ENCODE results near the gene RARG. TPM values are rescaled to one million over a fixed set of nuclear protein-coding genes. Genes with fewer than 3 reads are reported as not detected.

The RARG gene
- total RNA-seq, 1 donor from 2014 or later = 5.5 TPM

GRCh38 chr12:53161119-53161911 is 70.7 kb downstream of the RARG start:
- Mint-ChIP-seq H3K27me3 (no peaks in the 10 kb centered on the region), H3K4me3 (no peak overlapping the region), H3K4me1 (peaks cover 5% of the 10 kb centered on the region), H3K27ac (no peak overlapping the region), H3K36me3 (ENCODE audit: low read depth) (no peaks in the 10 kb centered on the region), H3K9me3 (no peaks in the 10 kb centered on the region)
- no peak for TF ChIP-seq CTCF (IDR thresholded peaks at IDR 0.05)
- POLR2A ChIA-PET = interaction anchor here (1.2 to 2.6 kb wide), 3 partner anchors 19 to 160 kb away, joined by 3 to 16 read pairs (median 10); partner anchors contain the start of genes AAAS, CSAD and ZNF740
- CTCF ChIA-PET = interaction anchor here (1.4 to 4.9 kb wide), 9 partner anchors 19 to 131 kb away, joined by 4 to 65 read pairs (median 12); partner anchors contain the start of genes CSAD and ZNF740
- ATAC-seq (ENCODE audit: low read depth) (no peak), DNase-seq (no peak)
- intact Hi-C loops (cut with micrococcal nuclease) = no loop called here

- no peak overlapping the region for H3K4me3 Mint-ChIP-seq
- H3K27ac Mint-ChIP-seq = no peak overlapping the region
- TF ChIP-seq CTCF (IDR thresholded peaks at IDR 0.05) = no peak
- H3K27me3 Mint-ChIP-seq = no peaks in the 10 kb centered on the region
- ChIA-PET CTCF (interaction anchor here (0.7 to 4.9 kb wide), 16 partner anchors 20 to 139 kb away, joined by 3 to 65 read pairs (median 8); partner anchors contain the start of genes CSAD, MYG1, SOAT2 and ZNF740), POLR2A (interaction anchor here (1.2 to 2.6 kb wide), 3 partner anchors 20 to 161 kb away, joined by 3 to 16 read pairs (median 10); partner anchors contain the start of genes AAAS, CSAD and ZNF740)
- no peaks in the 10 kb centered on the region for H3K9me3 Mint-ChIP-seq
- ATAC-seq (ENCODE audit: low read depth) (no peak), DNase-seq (no peak)
- H3K4me1 Mint-ChIP-seq = peaks cover 5% of the 10 kb centered on the region
- intact Hi-C loops (cut with micrococcal nuclease) = no loop called here
- no peaks in the 10 kb centered on the region for H3K36me3 Mint-ChIP-seq (ENCODE audit: low read depth)
Measured at GRCh38 chr12:53160673-53161072, 71.3 kb downstream of the RARG start.

Other genes with a start within 250 kb of the RARG start
- 726 and 733 TPM in 2 replicates for gene EIF4B, start 225.8 kb downstream of the RARG start, total RNA-seq
- gene TNS2, start 182.1 kb downstream of the RARG start, total RNA-seq = 0.29 and 1.5 TPM in 2 replicates
- 32.5 and 33.9 TPM in 2 replicates for gene SPRYD3, start 152.8 kb downstream of the RARG start, total RNA-seq
- gene IGFBP6, start 134.5 kb downstream of the RARG start, total RNA-seq = not detected in 2 replicates
- gene SOAT2, start 128.7 kb downstream of the RARG start, total RNA-seq = not detected in 2 replicates
- 64.4 and 67.2 TPM in 2 replicates for gene ZNF740, start 51.5 kb downstream of the RARG start, total RNA-seq
- gene CSAD, start 51.3 kb downstream of the RARG start, total RNA-seq = 25.7 and 34.6 TPM in 2 replicates
- 137 and 139 TPM in 2 replicates for gene ITGB7, start 25.0 kb downstream of the RARG start, total RNA-seq
- 6.2 and 8.2 TPM in 2 replicates for gene ESPL1, start 36.1 kb upstream of the RARG start, total RNA-seq
- 486 and 578 TPM in 2 replicates for gene PFDN5, start 63.3 kb upstream of the RARG start, total RNA-seq
- gene MYG1, start 67.5 kb upstream of the RARG start, total RNA-seq = 59.1 and 65.3 TPM in 2 replicates
- gene AAAS, start 89.4 kb upstream of the RARG start, total RNA-seq = 57.3 and 72.1 TPM in 2 replicates
- gene SP7, start 104.1 kb upstream of the RARG start, total RNA-seq = not detected in 2 replicates
- gene SP1, start 148.0 kb upstream of the RARG start, total RNA-seq = 99.2 and 102 TPM in 2 replicates
- not detected in 2 replicates for gene AMHR2, start 191.6 kb upstream of the RARG start, total RNA-seq
- gene PRR13, start 209.5 kb upstream of the RARG start, total RNA-seq = 266 and 288 TPM in 2 replicates
- gene PCBP2, start 219.9 kb upstream of the RARG start, total RNA-seq = 841 and 853 TPM in 2 replicates

All from activated B cell treated with CpG ODN at 0.5 μM for 24 hours (primary cell).